Measurements from ENCODE around the gene BLMH. TPM values are rescaled to one million over a fixed set of nuclear protein-coding genes. Genes with fewer than 3 reads are reported as not detected.

The BLMH gene
- polyA plus RNA-seq, 1 experiment, result 20.3 TPM

GRCh38 chr17:30300818-30301217 is 9.1 kb upstream of the BLMH start:
- Histone ChIP-seq H3K4me3 (ENCODE audit: low read depth, low read length) (no peak overlapping the region), H3K9me3 (ENCODE audit: control insufficient read depth, insufficient read depth, low read length) (peaks cover 9% of the 10 kb centered on the region), H3K27ac (ENCODE audit: low read depth, low read length) (no peak overlapping the region), H3K27me3 (ENCODE audit: control insufficient read depth, insufficient read depth, low read length) (peaks cover 5% of the 10 kb centered on the region)
- no peak for DNase-seq (ENCODE audit: low read depth, low spot score)
- no peak for TF ChIP-seq CTCF (IDR thresholded peaks at IDR 0.05; ENCODE audit: low read depth, low read length)
- CTCF ChIA-PET, result no interaction called here
- POLR2A ChIA-PET, result no interaction called here

DNA sequence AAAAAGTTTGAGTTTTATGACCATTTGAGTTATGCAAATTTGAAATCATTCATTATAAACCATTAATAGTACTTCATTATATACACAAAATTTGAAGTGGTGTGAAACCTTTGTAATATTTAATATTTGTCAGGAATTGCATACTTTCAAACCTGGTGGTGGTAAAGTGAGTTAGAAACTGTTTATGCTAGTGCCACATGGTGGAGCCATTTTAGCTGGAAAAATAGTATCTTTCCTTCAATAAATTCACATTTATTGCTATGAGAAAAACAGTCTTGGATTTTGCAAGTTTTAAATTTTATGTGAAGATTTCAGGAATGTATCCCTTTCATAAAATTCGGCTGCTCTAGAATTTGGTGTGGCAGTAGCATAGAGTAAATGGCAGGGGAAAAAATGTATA is 7.3 kb upstream of the BLMH start:
- DNase-seq (ENCODE audit: low read depth, low spot score), result no peak
- CTCF ChIA-PET, result no interaction called here
- TF ChIP-seq CTCF (IDR thresholded peaks at IDR 0.05; ENCODE audit: low read depth, low read length), result peak; percentile 50
- H3K9me3 ChIP-seq (ENCODE audit: control insufficient read depth, insufficient read depth, low read length), result peaks cover 9% of the 10 kb centered on the region
- H3K27me3 ChIP-seq (ENCODE audit: control insufficient read depth, insufficient read depth, low read length), result peaks cover 5% of the 10 kb centered on the region
- POLR2A ChIA-PET, result no interaction called here
- H3K27ac ChIP-seq (ENCODE audit: low read depth, low read length), result no peak overlapping the region
- H3K4me3 ChIP-seq (ENCODE audit: low read depth, low read length), result no peak overlapping the region

GRCh38 chr17:30297715-30298114 is 6.0 kb upstream of the BLMH start:
- peaks cover 5% of the 10 kb centered on the region for H3K27me3 ChIP-seq (ENCODE audit: control insufficient read depth, insufficient read depth, low read length)
- CTCF ChIA-PET, result no interaction called here
- DNase-seq (ENCODE audit: low read depth, low spot score), result no peak
- H3K4me3 ChIP-seq (ENCODE audit: low read depth, low read length), result no peak overlapping the region
- POLR2A ChIA-PET, result no interaction called here
- no peak for TF ChIP-seq CTCF (IDR thresholded peaks at IDR 0.05; ENCODE audit: low read depth, low read length)
- peaks cover 9% of the 10 kb centered on the region for H3K9me3 ChIP-seq (ENCODE audit: control insufficient read depth, insufficient read depth, low read length)
- no peak overlapping the region for H3K27ac ChIP-seq (ENCODE audit: low read depth, low read length)

- ChIA-PET POLR2A (interaction anchor here (0.6 kb wide), 1 partner anchor 9 kb away, joined by 6 read pairs; no protein-coding TSS in a partner anchor), CTCF (interaction anchor here (0.7 kb wide), 1 partner anchor 12 kb away, joined by 4 read pairs; no protein-coding TSS in a partner anchor)
- Histone ChIP-seq H3K27ac (ENCODE audit: low read depth, low read length) (no peak overlapping the region), H3K4me3 (ENCODE audit: low read depth, low read length) (no peak overlapping the region), H3K9me3 (ENCODE audit: control insufficient read depth, insufficient read depth, low read length) (peaks cover 9% of the 10 kb centered on the region), H3K27me3 (ENCODE audit: control insufficient read depth, insufficient read depth, low read length) (peaks cover 5% of the 10 kb centered on the region)
- TF ChIP-seq CTCF (IDR thresholded peaks at IDR 0.05; ENCODE audit: low read depth, low read length), result no peak
- no peak for DNase-seq (ENCODE audit: low read depth, low spot score)
Observed at GRCh38 chr17:30296499-30297080, 4.8 kb upstream of the BLMH start.

GRCh38 chr17:30292286-30292858 is 628 bp upstream of the BLMH start:
- POLR2A ChIA-PET, result interaction anchor here (1.0 to 1.1 kb wide), 2 partner anchors 11 to 185 kb away, joined by 3 read pairs; partner anchors contain the start of gene GOSR1
- CTCF ChIA-PET, result interaction anchor here (0.6 to 2.1 kb wide), 4 partner anchors 48 to 657 kb away, joined by 3 to 7 read pairs (median 5); no protein-coding TSS in a partner anchor

More at GRCh38 chr17:30292286-30292858, 628 bp upstream of the BLMH start:
- DNase-seq (ENCODE audit: low read depth, low spot score), result no peak
- Histone ChIP-seq H3K4me3 (ENCODE audit: low read depth, low read length) (peak overlapping the region; percentile 79), H3K27me3 (ENCODE audit: control insufficient read depth, insufficient read depth, low read length) (no peaks in the 10 kb centered on the region), H3K27ac (ENCODE audit: low read depth, low read length) (peak overlapping the region; percentile 63), H3K9me3 (ENCODE audit: control insufficient read depth, insufficient read depth, low read length) (0 out of 2 replicates have a peak, but pooled peaks cover 2% of the 10 kb centered on the region)
- no peak for TF ChIP-seq CTCF (IDR thresholded peaks at IDR 0.05; ENCODE audit: low read depth, low read length)

Measured in AG04450 (cell line).